HG02943 (cell line): ENCODE measurements around the gene IFI30.
"Not testable (repeated sequence)": the region's sequence is repeated elsewhere in the genome, so short reads cannot be mapped to it uniquely, and the experiment has no call there.

ENCODE experiments used
- ATAC-seq: cut with Tn5 transposase; IDR thresholded peaks from one replicate; pipeline ENCODE4 v1.9.1; 2021; ENCODE audit warnings: mild to moderate bottlenecking, low read depth, moderate library complexity; ENCODE audit not compliant: unreplicated experiment

IFI30 gene

GRCh38 chr19:18150776-18151624 is 22.6 kb upstream of the IFI30 start:
- ATAC-seq: no peak

- peak; percentile 68 for ATAC-seq
Observed at GRCh38 chr19:18152442-18152816, 21.2 kb upstream of the IFI30 start.

DNA sequence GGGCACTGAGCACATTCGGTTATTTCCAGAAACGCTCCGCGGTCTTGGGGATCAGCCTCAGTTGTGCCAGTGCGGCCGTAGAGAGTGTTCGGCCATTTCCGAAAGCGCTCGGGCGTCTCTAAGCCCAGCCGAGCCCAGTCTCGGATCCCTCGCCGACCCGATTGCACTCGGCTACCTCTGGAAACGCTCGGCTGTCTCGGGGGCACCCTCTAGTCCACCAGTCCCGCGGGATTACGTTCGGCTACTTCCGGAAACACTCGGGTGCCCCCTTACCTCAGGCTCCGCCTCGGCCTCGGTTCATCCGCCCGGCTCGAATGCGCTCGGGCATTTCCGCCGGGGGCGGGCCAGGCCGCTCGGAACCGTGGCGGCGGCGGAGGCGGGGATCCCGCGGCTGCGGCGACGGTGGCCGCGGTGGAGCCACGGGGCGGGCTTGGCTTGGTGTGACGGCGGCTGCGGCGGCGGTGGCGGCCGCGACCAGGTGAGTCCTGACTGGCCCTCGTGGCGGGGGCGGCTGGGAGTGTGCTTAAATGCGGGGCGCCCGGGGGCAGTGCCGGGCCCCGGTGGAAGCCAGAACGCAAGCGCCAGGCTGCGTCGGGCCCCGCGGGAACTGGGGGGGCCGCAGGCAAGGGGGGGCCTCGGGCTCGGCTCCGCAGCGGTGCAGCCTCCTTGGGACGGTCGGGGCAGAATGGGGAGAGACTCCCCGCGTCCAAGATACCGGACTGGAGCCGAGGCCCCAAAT is 20.6 kb upstream of the IFI30 start, which contains the start of gene PIK3R2:
TSS of gene PIK3R2 (plus strand) at position 347 of the 739 bp plus-strand sequence. CDS start 2,717 bp downstream, outside the sequence.
- peak; percentile 70 for ATAC-seq

GRCh38 chr19:18153556-18154134 is 20.0 kb upstream of the IFI30 start:
- ATAC-seq: no peak

GRCh38 chr19:18155095-18156087 is 18.2 kb upstream of the IFI30 start:
- no peak for ATAC-seq

GRCh38 chr19:18156268-18156667 is 17.3 kb upstream of the IFI30 start:
- ATAC-seq: no peak

- no peak for ATAC-seq
Observed at GRCh38 chr19:18156841-18157464, 16.7 kb upstream of the IFI30 start.

GRCh38 chr19:18157465-18158063 is 16.0 kb upstream of the IFI30 start:
- ATAC-seq: no peak

GRCh38 chr19:18158467-18158866 is 15.1 kb upstream of the IFI30 start:
- ATAC-seq: no peak

GRCh38 chr19:18159059-18159616 is 14.5 kb upstream of the IFI30 start:
- ATAC-seq: not testable (repeated sequence)

- no peak for ATAC-seq
Observed at GRCh38 chr19:18159810-18160209, 13.8 kb upstream of the IFI30 start.

DNA sequence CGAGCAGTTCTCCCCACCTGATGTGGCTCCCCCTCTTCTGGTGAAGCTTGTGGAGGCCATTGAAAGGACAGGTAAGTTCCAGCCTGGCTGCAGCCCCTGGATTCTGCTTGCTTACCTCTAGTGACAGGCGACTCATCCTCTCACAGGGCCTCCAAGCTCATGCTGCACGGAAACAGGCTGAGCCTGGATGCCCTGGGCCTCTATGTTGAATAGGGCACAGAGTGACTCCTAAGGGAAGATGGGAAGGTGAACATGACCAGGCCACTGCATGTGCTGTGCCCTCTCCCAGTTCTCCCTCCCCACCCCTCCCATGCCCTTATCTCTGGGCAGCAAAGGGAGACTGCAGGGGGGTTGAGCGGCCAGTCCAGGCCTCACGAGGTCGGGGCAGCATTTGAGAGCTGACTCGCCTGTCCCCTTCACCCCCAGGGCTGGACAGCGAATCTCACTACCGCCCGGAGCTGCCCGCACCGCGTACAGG is 13.1 kb upstream of the IFI30 start:
- ATAC-seq: no peak

- no peak for ATAC-seq
Observed at GRCh38 chr19:18160971-18161635, 12.5 kb upstream of the IFI30 start.

DNA sequence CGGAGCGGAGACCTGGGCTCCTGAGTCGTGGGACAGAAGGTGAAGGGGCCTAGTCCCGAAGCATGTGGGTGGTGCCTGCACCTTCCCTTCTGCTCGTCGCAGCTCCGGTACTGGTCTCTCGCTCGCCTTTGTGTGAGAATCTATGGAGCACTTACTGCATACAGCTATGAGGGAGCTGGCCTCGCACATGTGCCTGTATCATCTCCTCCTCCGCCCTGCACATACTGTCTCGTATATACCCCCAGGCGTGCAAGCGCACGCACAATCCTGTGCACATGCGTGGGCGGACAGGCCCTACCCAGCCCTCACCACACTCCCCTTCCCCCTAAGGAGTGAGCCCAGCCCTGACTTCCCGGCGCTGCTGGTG is 12.0 kb upstream of the IFI30 start:
- ATAC-seq: no peak

DNA sequence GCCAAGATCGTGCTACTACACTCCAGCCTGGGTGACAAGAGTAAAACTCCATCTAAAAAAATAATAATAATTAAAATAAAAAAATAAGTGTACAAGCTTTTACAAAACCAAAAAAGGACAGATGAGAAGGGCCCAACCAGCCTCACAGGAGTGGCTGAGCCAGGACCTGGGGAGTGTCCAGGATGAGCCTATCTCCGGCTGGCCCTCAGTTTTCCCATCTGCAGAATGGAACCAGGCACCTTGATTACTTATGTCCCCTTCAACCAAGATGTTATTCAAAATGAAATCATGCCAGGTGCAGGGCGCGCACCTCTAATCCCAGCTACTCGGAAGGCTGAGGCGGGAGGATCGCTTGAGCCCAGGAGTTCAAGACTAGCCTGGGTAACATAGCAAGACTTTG is 9.5 kb upstream of the IFI30 start:
- no peak for ATAC-seq

DNA sequence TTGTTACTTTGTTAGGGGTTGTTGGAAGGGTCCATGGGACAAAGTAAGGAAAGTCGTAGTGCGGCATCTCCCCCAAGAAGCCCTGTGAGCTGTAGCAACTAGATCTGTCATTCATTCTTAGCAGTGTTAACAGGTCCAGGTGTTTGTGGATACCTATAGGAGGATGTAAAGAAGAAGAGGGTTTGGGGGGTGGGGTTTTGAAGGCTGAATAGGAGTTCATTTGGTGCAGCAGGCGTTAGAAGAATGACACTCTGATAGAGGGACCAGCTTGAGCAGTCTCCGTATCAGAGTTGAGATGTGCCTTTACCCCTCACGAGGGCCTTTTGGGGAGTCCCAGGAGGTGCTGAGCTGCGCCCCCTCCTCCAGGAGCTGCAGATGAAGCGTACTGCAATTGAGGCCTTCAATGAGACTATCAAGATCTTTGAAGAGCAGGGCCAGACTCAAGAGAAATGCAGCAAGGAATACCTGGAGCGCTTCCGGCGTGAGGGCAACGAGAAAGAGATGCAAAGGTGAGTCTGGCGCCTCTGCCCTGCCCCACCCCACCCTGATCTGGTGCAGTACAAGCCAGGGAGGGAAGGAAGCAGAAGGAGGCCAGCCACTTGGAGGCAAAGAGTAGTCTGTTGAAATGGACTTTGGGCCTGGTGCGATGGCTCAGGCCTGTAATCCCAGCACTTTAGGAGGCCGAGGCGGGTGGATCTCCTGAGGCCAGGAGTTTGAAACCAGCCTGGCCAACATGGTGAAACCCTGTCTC is 7.6 kb upstream of the IFI30 start:
- ATAC-seq: no peak

DNA sequence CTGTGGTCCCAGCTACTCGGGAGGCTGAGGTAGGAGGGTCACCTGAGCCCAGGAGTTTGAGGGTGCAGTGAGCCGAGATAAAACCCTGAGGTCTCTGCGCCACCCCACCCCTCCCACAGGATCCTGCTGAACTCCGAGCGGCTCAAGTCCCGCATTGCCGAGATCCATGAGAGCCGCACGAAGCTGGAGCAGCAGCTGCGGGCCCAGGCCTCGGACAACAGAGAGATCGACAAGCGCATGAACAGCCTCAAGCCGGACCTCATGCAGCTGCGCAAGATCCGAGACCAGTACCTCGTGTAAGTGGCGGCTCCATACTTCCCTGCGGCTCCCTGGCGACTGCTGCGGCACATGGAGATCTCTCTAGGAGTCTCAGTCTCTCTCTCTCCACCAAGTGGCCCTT is 6.6 kb upstream of the IFI30 start:
- ATAC-seq: no peak
